OCI-LY7 (cell line): ENCODE measurements around the gene UBE2L3. TPM values are rescaled to one million over a fixed set of nuclear protein-coding genes. Genes with fewer than 3 reads are reported as not detected.
"Not testable (repeated sequence)": the region's sequence is repeated elsewhere in the genome, so short reads cannot be mapped to it uniquely, and the experiment has no call there.

Source experiments
- BruUV-seq: library from RNA; stranded (reverse); fragments of 400-500 nt; replicated peaks from 2 replicates; lab custom pipeline; 2021; lab: Mats Ljungman, UMichigan
- CTCF ChIA-PET: fragments of 300-600 bp; sonication (Branson Sonifier 250); formaldehyde crosslinking; loops from one replicate; lab custom pipeline; 2022; ENCODE audit warnings: antibody characterized with exemption; ENCODE audit not compliant: unreplicated experiment; lab: Charles Lee
- POLR2A ChIA-PET: fragments of 300-600 bp; sonication (Branson Sonifier 250); formaldehyde crosslinking; loops from one replicate; lab custom pipeline; 2022; ENCODE audit warnings: antibody characterized with exemption; lab: Charles Lee
- DNase-seq: peaks from one replicate; pipeline ENCODE4 v3.0.0-alpha.2; 2015; ENCODE audit warnings: low spot score
- H2AFZ ChIP-seq: fragments of 200-600 bp; sonication (generic), shearing (Covaris generic); 2 replicates; pipeline ENCODE4 v1.6.1; 2014; ENCODE audit warnings: mild to moderate bottlenecking, antibody characterized with exemption, low read length, moderate library complexity
- H3K27ac ChIP-seq: fragments of 200-600 bp; sonication (generic); 2 replicates; pipeline ENCODE4 v1.5.1; 2014; ENCODE audit warnings: mixed run types, low read depth, mild to moderate bottlenecking, moderate library complexity, low read length, inconsistent platforms; ENCODE audit not compliant: poor library complexity, severe bottlenecking
- H3K36me3 ChIP-seq: fragments of 200-600 bp; sonication (generic); 2 replicates; pipeline ENCODE4 v1.6.1; 2014; ENCODE audit warnings: mild to moderate bottlenecking, antibody characterized with exemption, low read length, moderate library complexity, mixed read lengths; ENCODE audit not compliant: insufficient read depth
- H3K4me1 ChIP-seq: fragments of 200-600 bp; sonication (generic); 2 replicates; pipeline ENCODE4 v1.5.1; 2014; ENCODE audit warnings: mild to moderate bottlenecking, low read length; ENCODE audit not compliant: insufficient read depth, poor library complexity, severe bottlenecking
- H3K4me2 ChIP-seq: fragments of 200-600 bp; sonication (generic); 2 replicates; pipeline ENCODE4 v1.6.1; 2014; ENCODE audit warnings: mild to moderate bottlenecking, low read length
- H3K4me3 ChIP-seq: fragments of 200-600 bp; sonication (generic); 2 replicates; pipeline ENCODE4 v1.5.1; 2014; ENCODE audit warnings: mild to moderate bottlenecking, low read depth, low read length; ENCODE audit not compliant: poor library complexity, severe bottlenecking
- H3K79me2 ChIP-seq: fragments of 200-600 bp; sonication (generic); 2 replicates; pipeline ENCODE4 v1.6.1; 2016; ENCODE audit warnings: low read depth, mild to moderate bottlenecking, low read length, moderate library complexity, mixed read lengths; ENCODE audit not compliant: insufficient read depth
- H3K9me2 ChIP-seq: fragments of 200-600 bp; sonication (generic); 2 replicates; pipeline ENCODE4 v1.6.1; 2016; ENCODE audit warnings: mild to moderate bottlenecking, low read length, mixed read lengths; ENCODE audit not compliant: insufficient read depth
- H3K9me3 ChIP-seq: fragments of 200-600 bp; sonication (generic); 2 replicates; pipeline ENCODE4 v1.6.1; 2014; ENCODE audit warnings: mild to moderate bottlenecking, mixed run types, low read length, mixed read lengths
- H4K20me1 ChIP-seq: fragments of 200-600 bp; sonication (generic); 2 replicates; pipeline ENCODE4 v1.6.1; 2014; ENCODE audit warnings: mild to moderate bottlenecking, antibody characterized with exemption, low read length, moderate library complexity, mixed read lengths; ENCODE audit not compliant: insufficient read depth
- CTCF ChIP-seq: fragments of 200-600 bp; sonication (generic); conservative IDR thresholded peaks from 2 replicates; pipeline ENCODE4 v1.5.1; 2014; ENCODE audit warnings: mild to moderate bottlenecking, antibody characterized with exemption, low read length, moderate library complexity, mixed read lengths
- EZH2phosphoT487 ChIP-seq: fragments of 200-600 bp; sonication (generic); IDR thresholded peaks from 2 replicates; pipeline ENCODE4 v1.6.1; 2018; ENCODE audit warnings: low read depth, borderline replicate concordance, mild to moderate bottlenecking, mixed run types, antibody characterized with exemption, low read length, moderate library complexity, mixed read lengths
- intact Hi-C: fragments of 100-400 bp; cut with micrococcal nuclease; formaldehyde crosslinking; loops from one replicate; pipeline ENCODE4 v1.10.0; 2022; ENCODE audit not compliant: unreplicated experiment
- total RNA-seq, 2 experiments: library from RNA; depleted of rRNA in 1 of 2; stranded (reverse); fragments of >200 nt in 1 of 2; shearing (Covaris generic) in 1 of 2; gene quantifications; 2 replicates each; pipeline ENCODE4 v1.2.3, GENCODE V29; 2014 to 2022

Gene UBE2L3
- total RNA-seq, 2 experiments from 2014 or later: 63.8 to 67.1 TPM

- Histone ChIP-seq H3K9me2 (no peaks in the 10 kb centered on the region), H2AFZ (no peak overlapping the region), H3K36me3 (no peaks in the 10 kb centered on the region), H4K20me1 (no peaks in the 10 kb centered on the region), H3K27ac (no peak overlapping the region), H3K79me2 (no peaks in the 10 kb centered on the region; the same call in 1 of the 2 replicates), H3K9me3 (no peaks in the 10 kb centered on the region), H3K4me3 (no peak overlapping the region), H3K4me2 (no peak overlapping the region), H3K4me1 (peaks cover 17% of the 10 kb centered on the region)
- ChIA-PET POLR2A (interaction anchor here (1.3 kb wide), 1 partner anchor 11 kb away, joined by 3 read pairs; no protein-coding TSS in a partner anchor), CTCF (no interaction called here)
- TF ChIP-seq CTCF (no peak), EZH2phosphoT487 (no peak)
- intact Hi-C loops: no loop called here
- no TSS peak for BruUV-seq
- no peak for DNase-seq
These were observed 68.4 kb downstream of the UBE2L3 start for GRCh38 chr22:21635771-21636510.

GRCh38 chr22:21636629-21637218 is 69.2 kb downstream of the UBE2L3 start:
- Histone ChIP-seq H3K79me2 (no peaks in the 10 kb centered on the region), H3K4me3 (no peak overlapping the region), H4K20me1 (no peaks in the 10 kb centered on the region), H3K9me3 (no peaks in the 10 kb centered on the region), H3K9me2 (no peaks in the 10 kb centered on the region), H3K4me1 (peaks cover 22% of the 10 kb centered on the region), H3K36me3 (no peaks in the 10 kb centered on the region), H3K27ac (no peak overlapping the region), H2AFZ (no peak overlapping the region), H3K4me2 (no peak overlapping the region)
- no peak for DNase-seq
- intact Hi-C loops: no loop called here
- ChIA-PET POLR2A (interaction anchor here (1.3 kb wide), 1 partner anchor 10 kb away, joined by 3 read pairs; no protein-coding TSS in a partner anchor), CTCF (no interaction called here)
- BruUV-seq: no TSS peak
- TF ChIP-seq CTCF: no peak
- no peak for TF ChIP-seq EZH2phosphoT487

GRCh38 chr22:21637450-21637849 is 69.9 kb downstream of the UBE2L3 start:
- POLR2A ChIA-PET: interaction anchor here (1.3 kb wide), 2 partner anchors 9 to 11 kb away, joined by 3 read pairs; no protein-coding TSS in a partner anchor
- H3K27ac ChIP-seq, BruUV-seq, H3K36me3 ChIP-seq, H4K20me1 ChIP-seq, H2AFZ ChIP-seq, intact Hi-C loops, CTCF ChIA-PET, H3K79me2 ChIP-seq, H3K4me3 ChIP-seq, H3K9me3 ChIP-seq, H3K9me2 ChIP-seq, H3K4me2 ChIP-seq, DNase-seq: not testable (repeated sequence)
- H3K4me1 ChIP-seq: peaks cover 17% of the 10 kb centered on the region
